ENCODE measurements around the gene DZIP1. TPM values are rescaled to one million over a fixed set of nuclear protein-coding genes. Genes with fewer than 3 reads are reported as not detected.
A peak's percentile ranks its signal among the peaks of the same experiment; 100 is the strongest.

DZIP1 gene
- total and polyA plus RNA-seq, 2 of the 13 experiments (the other 11 are each of a cell fraction or from before 2014, with no cell fraction given) = 11.0 to 36.7 TPM

GRCh38 chr13:95535243-95535642 is 109.3 kb downstream of the DZIP1 start (continued):
- TF ChIP-seq ZNF281 (CRISPR knock-in tag; IDR thresholded peaks at IDR 0.05; ENCODE audit: borderline replicate concordance) (no peak), ATF7-NPFF (CRISPR knock-in tag; IDR thresholded peaks at IDR 0.05; ENCODE audit: low read depth) (no peak), ETV5 (CRISPR knock-in tag; IDR thresholded peaks at IDR 0.05; ENCODE audit: borderline replicate concordance) (peak; percentile 9; the same call in 1 of the 2 replicates), FOXP4 (CRISPR knock-in tag; IDR thresholded peaks at IDR 0.05) (peak; percentile 51; the same call in 1 of the 2 replicates), FOXK2 (IDR thresholded peaks at IDR 0.05) (peak; percentile 32; the same call in 1 of the 2 replicates), NFE2 (CRISPR knock-in tag; IDR thresholded peaks at IDR 0.05) (0 out of 2 replicates have a peak, but pooled peaks have one; percentile 37), HOXD1 (CRISPR knock-in tag; IDR thresholded peaks at IDR 0.05) (peak; percentile 78; the same call in 1 of the 2 replicates), TEAD3 (CRISPR knock-in tag; optimal IDR thresholded peaks at IDR 0.05; ENCODE audit: borderline replicate concordance) (peak; percentile 22), NR2C2 (CRISPR knock-in tag; IDR thresholded peaks at IDR 0.05; ENCODE audit: borderline replicate concordance) (peak; percentile 14; the same call in 1 of the 2 replicates)

Data from HepG2 (cell line).